Measurements from ENCODE around the gene KRT9.
"Not testable (repeated sequence)": the region's sequence is repeated elsewhere in the genome, so short reads cannot be mapped to it uniquely, and the experiment has no call there.

The KRT9 gene

GRCh38 chr17:41583137-41584127 is 11.6 kb upstream of the KRT9 start:
- H3K4me3 ChIP-seq (ENCODE audit: low read depth, low read length), result no peak overlapping the region
- no peak for DNase-seq (ENCODE audit: low read depth)
- TF ChIP-seq CTCF (IDR thresholded peaks at IDR 0.05; ENCODE audit: low read depth, low read length, missing control alignments), result no peak

GRCh38 chr17:41582061-41582968 is 10.5 kb upstream of the KRT9 start:
- not testable (repeated sequence) for DNase-seq (ENCODE audit: low read depth); H3K4me3 ChIP-seq (ENCODE audit: low read depth, low read length)

GRCh38 chr17:41581366-41582060 is 9.7 kb upstream of the KRT9 start:
- DNase-seq (ENCODE audit: low read depth), result no peak
- no peak overlapping the region for H3K4me3 ChIP-seq (ENCODE audit: low read depth, low read length)
- TF ChIP-seq CTCF (IDR thresholded peaks at IDR 0.05; ENCODE audit: low read depth, low read length, missing control alignments), result no peak

- no peak for TF ChIP-seq CTCF (IDR thresholded peaks at IDR 0.05; ENCODE audit: low read depth, low read length, missing control alignments)
- H3K4me3 ChIP-seq (ENCODE audit: low read depth, low read length), result no peak overlapping the region
- DNase-seq (ENCODE audit: low read depth), result no peak
Measured at GRCh38 chr17:41580687-41581365, 9.0 kb upstream of the KRT9 start.

GRCh38 chr17:41580244-41580575 is 8.4 kb upstream of the KRT9 start:
- no peak for DNase-seq (ENCODE audit: low read depth)
- no peak for TF ChIP-seq CTCF (IDR thresholded peaks at IDR 0.05; ENCODE audit: low read depth, low read length, missing control alignments)
- H3K4me3 ChIP-seq (ENCODE audit: low read depth, low read length), result no peak overlapping the region

- peak; percentile 95 for TF ChIP-seq CTCF (IDR thresholded peaks at IDR 0.05; ENCODE audit: low read depth, low read length, missing control alignments)
- peak; percentile 29 for DNase-seq (ENCODE audit: low read depth)
- no peak overlapping the region for H3K4me3 ChIP-seq (ENCODE audit: low read depth, low read length)
Measured at GRCh38 chr17:41579484-41580243, 7.8 kb upstream of the KRT9 start.

All from GM12864 (cell line).